NCI-H446 treated with DMSO at 0.1 percent for 48 hours (cell line): Measurements from ENCODE around the gene ARHGAP15.

Source experiments
- DNase-seq: peaks from one replicate; lab custom pipeline; 2025; lab: John Stamatoyannopoulos, UW

ARHGAP15 gene

DNA sequence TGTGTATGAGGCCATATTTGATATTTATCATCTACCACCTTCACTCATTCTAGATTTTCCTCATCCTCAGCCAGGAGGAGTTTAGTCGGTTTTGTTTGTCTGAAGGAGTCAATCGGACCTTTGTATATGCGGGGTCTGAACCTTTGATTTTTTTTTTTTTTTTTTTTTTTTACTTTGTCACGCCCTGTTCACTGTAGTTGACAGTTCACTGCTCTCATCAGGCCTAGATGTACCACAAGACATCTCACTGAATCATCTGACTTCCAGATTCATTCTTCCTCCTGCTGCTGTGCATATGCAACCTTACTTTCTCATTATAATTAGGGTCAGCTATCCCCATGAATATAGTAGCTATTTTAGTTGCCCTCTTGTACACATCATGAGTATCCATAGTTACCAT is 133.2 kb downstream of the ARHGAP15 start:
- DNase-seq = no peak

DNA sequence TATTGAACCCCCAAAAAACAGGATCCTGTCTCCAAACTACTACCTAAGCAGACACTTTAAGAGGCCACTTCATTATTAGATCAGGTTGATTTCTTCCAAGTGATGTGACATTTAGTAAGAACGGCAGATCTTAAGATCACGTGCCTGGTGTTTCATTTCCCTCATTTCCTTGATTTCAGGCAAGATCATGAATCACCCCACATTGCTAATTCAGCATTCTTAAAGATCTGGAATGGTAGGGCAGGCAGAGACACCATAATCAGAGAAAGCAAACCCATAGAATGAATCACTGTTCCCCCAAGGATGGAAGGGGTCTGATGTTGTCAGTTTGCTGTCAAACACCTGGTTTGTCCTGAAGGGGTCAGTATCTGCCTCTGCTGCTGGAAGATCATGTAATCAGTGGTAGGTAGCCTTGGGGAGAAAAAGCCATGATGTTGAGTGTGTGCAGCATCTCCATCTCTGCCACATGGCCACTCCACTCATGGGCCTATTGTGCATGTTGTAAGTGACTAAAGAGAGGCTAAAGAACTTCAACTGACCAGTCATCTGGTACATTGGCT is 133.9 kb downstream of the ARHGAP15 start:
- DNase-seq = no peak

DNA sequence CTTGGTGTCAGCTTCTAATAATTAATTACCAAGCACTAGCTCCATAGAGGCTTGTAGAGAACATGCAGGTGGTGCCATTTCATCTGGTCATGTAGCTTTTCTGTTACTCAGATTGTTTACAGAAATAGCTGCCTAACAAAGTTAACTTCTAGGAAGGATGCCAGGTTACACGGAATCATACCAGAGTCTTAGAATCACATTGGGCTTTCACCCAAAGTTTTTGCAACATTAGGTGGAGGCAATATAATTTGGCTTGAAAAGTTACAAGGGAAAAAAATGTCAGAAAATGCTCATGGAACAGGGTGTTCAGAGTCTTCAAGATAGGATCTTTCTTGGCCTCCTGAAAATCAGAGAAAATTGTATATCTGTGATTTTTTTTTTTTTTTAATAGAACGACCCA is 135.6 kb downstream of the ARHGAP15 start:
- peak; percentile 96 for DNase-seq

DNA sequence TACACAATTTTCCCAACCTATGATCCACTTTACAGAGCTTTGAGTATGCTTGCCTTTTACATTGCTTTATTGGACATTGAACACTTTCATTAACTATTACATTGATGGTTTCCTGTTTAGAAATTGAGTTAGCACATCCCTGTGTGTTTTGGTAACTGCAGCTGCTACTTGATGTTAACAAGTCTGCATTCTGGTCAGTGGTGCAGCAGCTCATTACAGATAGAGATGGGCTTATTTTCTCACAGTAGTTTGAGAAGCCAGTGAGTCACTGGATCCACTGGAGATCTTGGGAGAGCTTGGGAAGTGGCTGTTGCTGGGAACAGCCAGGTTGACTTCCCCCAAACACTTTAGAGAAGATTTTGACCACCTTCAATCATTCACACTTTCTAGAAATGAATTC is 150.5 kb downstream of the ARHGAP15 start:
- DNase-seq = no peak

DNA sequence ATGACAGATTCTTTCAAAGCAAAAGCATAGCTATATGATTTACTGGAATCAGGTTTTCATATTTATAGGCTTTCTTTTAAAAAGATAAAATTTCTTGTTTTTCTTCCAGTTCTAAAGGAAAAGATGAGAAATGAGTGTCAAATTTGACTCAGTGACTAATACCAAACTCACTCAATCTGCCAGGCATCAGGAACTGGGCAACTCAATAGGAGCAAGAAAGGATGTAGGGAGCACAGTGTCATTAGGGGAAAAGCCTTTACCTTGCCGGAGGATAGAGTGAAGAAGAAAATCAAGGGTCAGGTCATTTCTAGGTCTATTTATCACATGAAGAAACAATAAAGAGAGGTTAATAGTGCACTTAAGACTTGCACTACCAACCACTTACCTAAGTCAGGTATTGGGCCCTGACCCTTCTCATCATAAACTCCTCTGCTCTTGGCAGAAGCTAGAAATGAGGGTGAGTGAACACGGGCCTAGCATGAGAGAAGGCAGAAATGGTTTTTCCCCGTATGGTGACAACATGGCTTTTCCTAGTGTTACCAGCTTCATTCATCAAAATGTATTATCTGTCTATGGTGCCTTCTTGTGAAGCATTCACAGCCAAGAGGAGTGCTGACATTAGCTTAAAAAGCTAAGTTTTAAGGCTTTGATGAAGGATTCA is 151.0 kb downstream of the ARHGAP15 start:
- DNase-seq = no peak

DNA sequence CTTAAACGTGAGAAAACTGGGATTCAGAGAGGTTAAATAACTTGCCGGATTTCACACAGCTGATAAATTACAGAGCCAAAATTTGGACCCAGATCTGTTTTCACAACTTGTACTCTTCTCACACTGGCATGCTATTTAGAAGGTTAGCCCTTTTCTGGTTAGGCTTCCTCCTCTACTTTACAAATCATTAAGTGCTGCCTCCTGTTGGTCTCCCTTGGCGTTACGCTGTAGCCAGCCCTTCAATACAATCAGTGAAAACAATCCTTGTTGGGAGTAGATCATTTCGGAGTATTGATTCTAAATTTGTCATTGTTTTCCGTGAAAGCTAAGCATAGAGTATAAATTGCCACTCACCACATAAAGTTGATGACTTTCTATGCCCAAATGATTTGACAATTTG is 153.5 kb downstream of the ARHGAP15 start:
- DNase-seq = no peak

DNA sequence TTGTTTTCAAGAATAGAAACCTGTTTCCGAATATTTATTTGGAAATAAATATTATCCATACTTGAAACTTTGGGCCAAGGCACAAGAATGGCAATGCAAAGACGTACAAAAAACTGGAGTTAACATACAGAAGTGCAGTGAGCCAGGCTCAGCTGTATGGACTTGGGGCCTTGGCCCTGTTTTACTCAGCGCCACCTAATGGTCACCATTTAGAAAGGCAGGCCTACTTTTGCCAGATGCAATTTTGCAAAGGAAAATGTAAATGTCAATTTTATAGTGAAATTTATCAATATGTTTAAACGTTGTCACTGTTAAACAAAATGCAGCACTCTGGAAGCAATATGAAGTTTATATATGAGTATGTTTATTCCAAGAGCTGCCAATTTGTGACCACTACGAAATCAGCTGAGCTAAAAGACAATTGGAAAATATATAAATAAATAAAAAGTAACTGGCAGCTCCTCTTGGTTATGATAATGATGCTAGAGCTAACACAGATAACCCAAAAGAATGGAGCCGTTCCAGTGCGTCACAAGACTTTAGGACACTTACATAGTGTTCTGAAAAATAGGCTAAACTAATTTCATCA is 155.0 kb downstream of the ARHGAP15 start:
- peak; percentile 39 for DNase-seq

DNA sequence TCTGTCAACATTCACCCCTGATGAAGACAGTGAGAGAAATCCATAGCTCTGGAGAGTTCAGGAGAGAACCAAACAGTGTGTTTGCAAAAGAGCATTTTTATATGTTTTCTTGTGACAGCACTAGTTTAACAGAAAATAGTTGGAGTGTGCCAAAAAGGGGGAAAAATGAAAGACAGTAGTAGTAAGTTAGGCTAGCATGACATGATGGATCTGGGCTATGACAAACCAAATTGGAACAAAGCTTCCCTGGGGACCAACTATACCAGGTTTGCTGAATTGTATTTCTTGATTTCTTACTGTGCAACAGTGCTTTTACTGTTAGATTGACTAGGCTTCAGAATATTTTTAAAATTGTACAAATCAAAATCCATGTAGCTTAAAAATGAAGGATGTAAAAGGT is 159.8 kb downstream of the ARHGAP15 start:
- DNase-seq = no peak

DNA sequence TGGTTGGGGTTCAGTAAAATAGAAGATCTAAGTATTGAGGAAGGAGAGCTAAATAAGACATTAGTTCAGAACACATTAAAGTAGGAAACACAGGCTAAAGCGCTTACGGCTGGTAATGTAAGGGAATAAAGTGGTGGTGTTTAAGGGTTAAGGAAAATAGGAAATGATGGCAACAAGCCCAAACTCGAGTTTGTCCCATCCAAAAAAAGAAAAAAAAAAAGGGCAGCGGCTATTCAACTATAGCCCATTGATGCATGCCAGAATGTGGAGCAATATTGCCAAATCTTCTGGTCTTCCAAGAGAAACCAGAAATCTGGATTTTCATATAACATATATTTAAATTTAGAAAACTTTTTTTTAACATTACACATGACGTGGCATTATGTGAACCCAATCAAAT is 161.0 kb downstream of the ARHGAP15 start:
- DNase-seq = peak; percentile 84

DNA sequence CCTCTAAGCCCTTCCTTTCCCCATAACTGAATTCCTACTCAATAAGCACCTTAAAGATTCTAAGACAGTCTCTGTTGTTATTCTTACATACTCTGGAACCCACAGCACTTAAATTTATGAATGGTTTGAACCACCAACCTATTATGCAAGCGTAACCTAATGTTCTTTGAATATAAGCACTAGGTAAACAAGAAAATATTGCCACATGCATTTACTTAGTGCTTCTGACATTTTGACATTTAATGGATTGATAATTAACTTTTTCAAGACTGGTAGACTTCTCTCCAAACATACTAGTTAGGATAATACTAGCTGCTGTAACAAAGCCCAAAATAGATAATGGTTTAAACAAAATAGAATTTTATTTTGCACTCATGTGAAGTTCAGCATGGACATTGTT is 164.8 kb downstream of the ARHGAP15 start:
- DNase-seq = no peak

DNA sequence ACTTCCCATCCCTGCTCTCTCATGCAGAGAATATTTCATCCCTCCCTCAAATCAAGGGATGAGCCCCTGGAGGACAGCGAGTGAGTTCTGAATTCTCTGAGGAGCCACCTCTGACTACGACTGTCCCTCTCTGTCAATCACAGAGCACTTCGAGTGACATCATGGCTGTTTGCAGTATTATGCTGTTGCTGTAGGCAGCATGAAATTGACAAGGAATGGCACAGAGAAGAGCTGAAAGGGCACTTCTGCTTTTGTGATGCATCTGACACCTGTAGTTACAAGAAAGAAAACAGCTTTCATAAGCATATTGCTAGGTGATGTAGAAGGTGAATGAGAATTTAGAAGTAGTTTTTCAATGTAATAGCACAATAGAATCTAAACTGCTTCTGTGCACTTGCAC is 166.9 kb downstream of the ARHGAP15 start:
- DNase-seq = no peak

DNA sequence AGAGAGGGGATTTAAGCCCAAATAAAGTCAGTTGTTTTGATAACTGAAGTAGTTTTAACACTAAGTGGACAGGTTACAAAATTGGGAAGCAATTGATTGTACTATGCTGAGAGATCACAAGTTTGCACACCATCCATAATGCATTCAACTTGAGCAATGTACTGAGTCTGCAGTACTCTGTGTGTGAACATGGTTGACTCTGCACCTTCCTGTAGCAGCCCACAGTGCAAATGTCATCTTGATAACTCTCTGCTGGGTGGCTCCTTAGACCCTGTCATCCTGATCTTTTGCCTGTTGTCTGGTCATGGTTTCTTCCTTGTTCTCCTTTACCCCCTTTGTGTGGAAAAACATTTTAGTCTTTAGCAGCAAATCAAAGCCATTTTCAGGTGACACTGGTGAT is 168.0 kb downstream of the ARHGAP15 start:
- no peak for DNase-seq

DNA sequence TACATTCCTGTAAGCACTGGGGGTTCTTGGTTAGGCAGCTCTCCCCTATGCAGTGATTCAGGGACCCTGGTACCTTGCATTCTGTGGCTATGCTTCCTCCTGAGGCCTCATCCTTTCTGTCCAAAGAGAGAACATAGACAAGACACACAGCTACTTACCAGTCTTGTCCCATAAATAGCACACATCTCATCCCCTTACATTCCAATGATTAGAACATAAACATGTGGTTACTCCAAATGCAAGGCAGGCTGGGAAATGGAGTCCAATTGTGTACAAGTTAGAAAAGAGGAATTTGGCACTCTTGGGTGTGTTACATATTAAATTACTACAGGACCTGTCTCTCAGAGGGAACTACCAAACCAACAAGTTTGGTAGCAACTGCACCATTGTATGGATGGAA is 171.3 kb downstream of the ARHGAP15 start:
- no peak for DNase-seq

DNA sequence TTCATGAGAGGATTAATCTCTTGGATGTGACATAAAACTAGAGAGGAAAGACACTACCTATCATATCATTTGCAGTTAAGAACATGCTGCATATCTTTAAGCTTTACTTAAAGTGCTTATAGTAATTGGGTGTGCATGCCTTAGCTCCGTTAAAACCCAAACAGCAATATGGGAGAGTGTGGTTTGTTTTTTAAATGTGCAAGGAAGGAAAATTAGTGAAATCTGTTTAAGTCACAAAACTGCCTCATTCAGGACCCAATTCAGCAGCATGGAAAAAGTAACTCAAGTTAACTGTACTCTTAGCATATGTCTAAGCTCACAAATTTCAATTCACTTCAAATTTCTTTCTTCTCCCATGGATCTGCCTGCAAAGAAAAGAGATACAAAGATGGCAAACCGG is 182.2 kb downstream of the ARHGAP15 start:
- no peak for DNase-seq

DNA sequence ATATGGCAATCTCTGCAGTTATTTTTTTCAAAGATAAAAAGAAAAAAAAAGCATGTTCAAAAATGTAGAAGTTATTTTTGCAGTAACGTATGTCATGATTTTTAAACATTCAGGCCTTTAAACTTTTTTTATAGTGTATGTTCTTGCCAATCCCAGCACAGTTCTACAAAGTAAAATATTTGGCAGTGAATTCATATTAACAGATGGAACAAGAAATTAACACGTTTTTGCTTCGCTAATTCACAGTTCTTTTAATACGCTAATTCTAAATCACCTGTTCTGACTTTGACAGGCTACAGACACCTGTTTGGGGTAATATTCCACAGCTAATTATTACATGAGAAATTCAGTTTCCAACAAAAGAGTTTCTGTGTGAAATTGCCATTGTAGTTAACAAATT is 183.2 kb downstream of the ARHGAP15 start:
- DNase-seq = peak; percentile 82

DNA sequence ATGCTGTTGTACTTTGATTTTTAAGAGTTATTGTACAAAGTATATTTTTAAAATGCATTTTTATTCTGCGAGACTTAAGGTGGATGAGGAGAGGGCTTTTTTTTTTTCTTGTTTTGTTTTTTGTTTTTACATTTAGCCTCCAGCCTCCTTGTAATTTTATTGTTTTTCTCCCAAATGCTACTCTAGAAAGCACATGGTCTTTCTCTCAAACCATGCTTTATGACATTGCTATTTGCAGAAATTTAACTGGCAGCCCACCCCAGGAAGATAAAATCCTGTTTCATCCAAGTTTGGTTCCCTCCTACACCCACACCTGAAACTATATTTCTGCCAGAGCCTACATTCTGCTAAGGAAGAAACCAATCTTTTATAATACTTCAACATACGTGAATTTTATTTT is 184.6 kb downstream of the ARHGAP15 start:
- DNase-seq = no peak

DNA sequence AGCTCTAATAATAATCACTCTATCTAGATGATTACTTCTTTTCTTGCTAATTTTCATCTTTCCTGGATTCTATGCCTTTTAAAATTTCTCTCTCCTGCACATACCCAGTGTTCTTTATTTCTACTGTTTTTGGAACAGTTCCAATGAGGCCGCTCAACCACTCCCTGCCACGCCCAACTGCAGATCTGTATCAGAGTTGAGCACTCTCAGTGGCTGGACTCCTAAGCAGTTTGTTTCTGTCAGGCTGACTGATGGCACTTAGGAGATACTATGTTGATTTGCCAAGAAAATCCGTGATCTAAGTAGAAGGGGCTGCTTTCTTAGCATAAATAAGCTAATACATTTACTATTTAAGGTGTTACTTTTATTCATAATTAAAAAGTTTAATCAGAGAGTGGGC is 192.8 kb downstream of the ARHGAP15 start:
- peak; percentile 30 for DNase-seq

DNA sequence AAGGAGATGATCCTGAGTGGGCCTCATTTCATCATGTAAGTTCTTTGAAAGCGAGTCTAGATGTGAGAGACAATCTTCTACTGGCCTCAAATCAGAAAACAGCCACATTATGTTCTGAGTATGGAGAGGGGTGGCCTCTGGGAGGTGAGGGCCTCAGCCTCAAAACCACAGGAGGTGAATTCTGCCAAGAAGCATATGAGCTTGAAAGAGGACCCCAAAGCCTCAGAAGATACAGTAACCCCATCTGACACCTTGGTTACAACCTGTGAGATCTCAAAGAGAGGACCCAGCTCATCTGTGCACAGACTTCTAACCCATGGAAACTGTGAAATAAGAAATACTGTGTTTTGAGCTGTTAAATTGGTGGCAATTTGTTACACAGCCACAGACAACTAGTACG is 200.1 kb downstream of the ARHGAP15 start:
- no peak for DNase-seq

DNA sequence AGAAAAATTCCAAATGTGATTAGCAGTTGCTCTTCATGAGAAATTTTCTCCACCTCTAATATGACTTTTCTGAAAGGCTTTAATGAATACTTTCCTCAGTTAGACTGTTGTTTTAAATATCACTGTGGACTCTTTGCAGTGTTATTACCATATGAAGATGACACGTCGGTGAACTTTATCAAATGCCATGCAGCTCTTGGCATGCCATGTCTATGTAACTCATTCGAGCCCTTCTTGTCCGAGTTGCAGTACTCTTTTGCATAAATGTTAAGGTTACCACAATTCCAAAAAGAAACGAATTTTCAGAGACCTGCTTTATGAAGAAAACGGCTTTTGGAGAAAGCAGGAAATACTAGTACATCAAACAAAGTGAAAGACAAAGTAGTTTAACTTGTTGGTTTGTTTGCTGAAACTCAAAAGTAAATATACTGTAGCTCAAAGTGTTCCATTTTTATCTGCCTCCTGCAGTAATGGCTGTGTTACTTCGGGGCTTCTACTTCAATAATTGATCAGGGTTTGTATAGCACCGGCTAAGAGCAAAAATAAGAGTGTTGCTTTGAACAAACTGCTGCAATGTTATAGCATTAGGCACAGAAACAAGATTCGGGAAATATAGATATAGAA is 204.1 kb downstream of the ARHGAP15 start:
- no peak for DNase-seq

DNA sequence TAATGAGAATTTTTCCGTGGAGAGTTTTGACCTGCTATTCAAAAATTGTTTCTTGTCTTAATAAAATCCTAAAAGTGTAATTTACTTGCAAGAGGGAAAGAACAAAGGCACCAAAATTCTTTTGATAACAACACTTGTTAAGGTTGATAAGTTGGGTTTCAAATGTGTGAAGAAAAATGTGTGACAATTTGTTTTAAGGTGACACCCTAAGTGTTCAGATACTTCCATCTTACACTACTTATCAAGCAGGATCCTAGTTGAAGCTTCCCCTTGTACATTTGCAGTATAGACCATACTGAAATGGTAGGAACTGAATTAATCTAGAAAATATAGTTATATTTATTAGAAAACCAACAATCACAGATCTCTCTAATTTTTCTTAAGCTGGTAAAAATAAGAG is 204.6 kb downstream of the ARHGAP15 start:
- no peak for DNase-seq

DNA sequence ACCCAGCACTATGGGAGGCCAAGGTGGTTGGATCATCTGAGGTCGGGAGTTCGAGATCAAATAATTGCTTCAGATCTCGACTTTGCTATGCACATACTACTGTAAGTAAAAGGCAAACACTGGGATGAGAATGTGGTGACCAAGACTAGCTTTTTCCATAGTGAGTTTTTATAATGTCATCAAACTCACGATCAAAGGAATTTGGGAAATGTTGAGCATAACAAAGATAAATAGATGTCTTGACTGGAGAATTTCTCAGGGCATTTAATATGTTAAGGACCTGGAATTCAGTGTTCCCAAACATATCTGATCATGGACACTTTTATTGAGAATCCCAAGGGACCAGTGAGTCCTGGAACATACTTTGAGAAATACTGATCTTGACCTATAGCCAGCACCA is 205.6 kb downstream of the ARHGAP15 start:
- DNase-seq = no peak

DNA sequence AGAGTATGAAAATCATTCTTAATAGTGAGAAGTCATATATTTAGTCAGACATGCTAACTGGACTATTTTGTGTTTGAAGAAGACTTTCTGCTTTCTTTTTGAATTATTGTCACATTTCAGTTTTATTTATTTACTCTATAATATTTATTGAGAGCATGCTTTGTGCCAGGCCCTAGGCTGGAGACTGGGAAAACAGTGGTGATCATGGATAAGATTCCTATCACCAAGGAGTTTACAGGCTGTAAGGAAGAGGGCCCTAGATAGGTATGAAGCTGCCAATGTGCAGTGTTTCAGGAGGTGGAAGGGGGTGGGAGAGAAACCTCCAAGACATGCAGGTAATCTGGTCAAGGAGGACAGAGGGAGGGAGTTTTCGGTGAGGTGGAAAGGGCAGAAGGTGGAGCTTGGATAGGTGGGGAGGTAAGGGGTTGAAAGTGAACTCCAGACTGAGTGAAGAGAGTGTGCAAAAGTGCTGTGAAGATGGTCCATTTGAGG is 207.5 kb downstream of the ARHGAP15 start:
- no peak for DNase-seq

DNA sequence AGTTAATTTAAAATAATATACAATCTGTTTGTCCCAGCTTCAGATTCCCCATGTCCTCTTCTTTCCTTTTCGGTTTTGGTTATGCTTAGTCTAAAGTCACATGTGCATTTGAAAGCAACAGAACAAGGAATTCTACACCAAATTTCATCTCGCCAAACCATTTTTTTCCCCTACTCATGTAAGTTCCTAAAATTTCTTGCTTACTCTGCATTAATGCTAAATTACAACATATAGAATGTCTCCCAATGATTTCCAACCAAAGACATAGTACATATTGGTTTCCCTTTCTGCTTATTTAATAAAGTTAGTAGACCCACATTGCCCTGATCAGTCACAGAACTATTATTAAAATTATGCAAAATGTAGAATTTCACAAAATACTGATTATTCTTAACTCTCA is 212.3 kb downstream of the ARHGAP15 start:
- DNase-seq = no peak
